Suppressor macrophage (primary cell): ENCODE measurements around the gene ACTR6.
"Not testable (repeated sequence)": the region's sequence is repeated elsewhere in the genome, so short reads cannot be mapped to it uniquely, and the experiment has no call there.

Source experiments
- DNase-seq, 4 experiments: peaks; one replicate each; pipeline ENCODE4 v3.0.0-alpha.2; 2020 to 2022
- total RNA-seq, 17 experiments: gene quantifications; one replicate each; lab custom pipeline; 2026; ENCODE audit warnings: mixed read lengths in 6 of 17, inconsistent platforms in 3 of 17; lab: John Stamatoyannopoulos, UW

Gene ACTR6
- 9.1 to 31.0 (median 17.7) reads per million in 17 experiments for total RNA-seq

DNA sequence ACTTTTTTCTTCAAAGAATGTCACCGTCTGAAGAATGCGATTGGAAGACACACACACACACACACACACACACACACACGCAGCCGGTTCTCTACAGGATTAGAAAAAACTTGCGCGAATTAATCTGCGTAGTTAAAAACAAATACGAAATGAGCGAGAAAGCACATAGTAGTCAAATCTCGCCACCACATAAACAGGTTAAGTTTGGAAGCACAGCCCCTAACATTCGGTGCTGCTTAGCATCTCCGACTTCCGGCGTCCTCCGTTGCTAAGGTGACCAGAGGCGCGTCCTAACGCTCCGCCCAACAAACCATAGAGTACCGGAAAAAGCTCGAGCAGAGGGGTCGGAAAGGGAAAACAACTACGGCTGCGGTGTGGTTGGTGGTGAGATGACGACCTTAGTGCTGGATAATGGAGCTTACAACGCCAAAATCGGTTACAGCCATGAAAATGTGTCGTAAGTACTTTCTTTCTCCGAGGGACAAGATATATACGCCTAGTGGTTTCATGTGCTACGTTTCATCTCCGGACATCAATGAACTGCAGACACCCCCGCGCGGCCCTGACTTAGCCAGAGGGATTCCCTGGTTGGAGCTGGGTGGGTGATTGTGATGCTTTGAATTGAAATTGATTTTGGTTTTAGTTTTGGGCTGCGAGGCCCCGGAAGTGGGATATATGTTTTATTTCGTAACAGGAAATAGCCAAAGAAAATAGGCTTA is at the start of gene ACTR6:
Gene ACTR6, plus strand, starts transcription at position 353 of the 719 bp plus-strand sequence. Its CDS starts 37 bp downstream, at position 390.
- DNase-seq: peak; percentile 94 to 98 (median 96)

DNA sequence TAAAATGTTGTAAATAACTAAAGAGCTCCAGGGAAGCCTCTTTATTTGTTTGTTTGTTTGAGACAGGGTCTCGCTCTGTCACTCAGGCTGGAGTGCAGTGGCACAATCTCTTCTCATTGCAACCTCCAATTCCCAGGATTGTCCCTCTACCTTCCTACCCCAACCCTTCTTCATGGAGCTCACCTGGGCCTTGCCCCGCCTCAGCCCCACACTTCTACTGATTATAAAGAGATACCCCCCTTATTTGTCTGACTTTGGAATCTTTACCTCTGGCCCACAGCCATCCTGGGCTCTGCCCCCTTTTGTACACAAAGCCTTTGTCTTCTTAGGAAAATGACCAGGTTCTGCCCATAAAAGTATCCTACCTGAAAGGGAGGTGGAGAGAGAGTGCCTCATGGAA is 48.8 kb upstream of the ACTR6 start:
- DNase-seq: no peak

DNA sequence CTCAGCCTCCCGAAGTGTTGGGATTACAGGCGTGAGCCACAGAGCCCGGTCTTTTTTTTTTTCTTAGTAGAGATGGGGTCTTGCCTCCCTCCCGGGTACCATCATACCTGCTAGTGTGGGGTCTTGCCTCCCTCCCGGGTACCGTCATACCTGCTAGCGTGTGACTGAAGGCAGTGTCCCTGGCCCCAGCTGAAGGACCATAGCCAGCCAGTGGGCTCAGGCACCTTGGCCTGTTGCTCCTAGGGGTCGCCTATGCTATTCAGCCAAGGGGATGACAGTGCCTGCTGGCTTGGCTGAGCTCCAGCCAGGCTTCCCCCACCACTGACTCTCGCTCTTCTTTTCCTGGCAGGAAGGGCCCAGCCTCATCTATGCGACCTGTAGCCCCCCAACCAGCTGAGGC is 47.5 kb upstream of the ACTR6 start:
- DNase-seq: no peak

DNA sequence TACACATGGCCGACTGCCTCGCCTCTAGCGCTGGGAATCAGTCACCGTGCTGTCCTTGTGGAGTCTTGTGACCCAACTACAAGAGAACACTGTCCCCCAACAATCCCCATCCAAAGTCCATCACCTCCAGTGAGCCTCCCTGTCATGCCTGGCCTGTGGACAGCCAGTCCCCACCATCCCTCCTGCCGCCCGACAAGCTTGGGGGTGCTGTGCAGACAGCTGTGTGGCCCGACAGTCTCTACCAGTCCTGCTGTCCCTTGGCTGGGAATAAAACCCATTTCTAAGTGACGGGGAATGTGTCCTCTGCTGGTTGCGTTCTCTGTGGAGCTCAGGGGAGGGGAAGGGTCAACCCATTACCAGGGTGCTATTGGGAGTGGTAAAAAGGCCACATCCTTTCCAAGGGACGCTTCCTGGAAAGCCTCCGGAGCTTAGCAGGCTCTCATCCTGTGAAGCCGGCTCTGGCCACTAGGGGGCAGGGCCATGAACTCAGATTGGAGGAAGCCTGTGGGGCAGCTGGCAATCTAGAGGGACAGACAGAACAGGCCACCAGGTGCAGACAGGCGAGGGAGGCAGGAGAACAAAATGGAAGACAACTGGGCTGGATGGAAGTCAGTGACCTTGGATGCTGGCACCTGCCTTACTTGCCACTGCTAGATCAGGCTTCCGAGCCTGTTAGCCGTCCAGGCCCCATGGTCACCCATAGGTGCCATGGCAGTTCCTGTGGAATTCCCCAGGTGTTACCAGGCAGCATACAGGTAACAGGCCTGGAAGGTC is 46.0 kb upstream of the ACTR6 start:
- peak; percentile 81 to 92 (median 84) for DNase-seq

DNA sequence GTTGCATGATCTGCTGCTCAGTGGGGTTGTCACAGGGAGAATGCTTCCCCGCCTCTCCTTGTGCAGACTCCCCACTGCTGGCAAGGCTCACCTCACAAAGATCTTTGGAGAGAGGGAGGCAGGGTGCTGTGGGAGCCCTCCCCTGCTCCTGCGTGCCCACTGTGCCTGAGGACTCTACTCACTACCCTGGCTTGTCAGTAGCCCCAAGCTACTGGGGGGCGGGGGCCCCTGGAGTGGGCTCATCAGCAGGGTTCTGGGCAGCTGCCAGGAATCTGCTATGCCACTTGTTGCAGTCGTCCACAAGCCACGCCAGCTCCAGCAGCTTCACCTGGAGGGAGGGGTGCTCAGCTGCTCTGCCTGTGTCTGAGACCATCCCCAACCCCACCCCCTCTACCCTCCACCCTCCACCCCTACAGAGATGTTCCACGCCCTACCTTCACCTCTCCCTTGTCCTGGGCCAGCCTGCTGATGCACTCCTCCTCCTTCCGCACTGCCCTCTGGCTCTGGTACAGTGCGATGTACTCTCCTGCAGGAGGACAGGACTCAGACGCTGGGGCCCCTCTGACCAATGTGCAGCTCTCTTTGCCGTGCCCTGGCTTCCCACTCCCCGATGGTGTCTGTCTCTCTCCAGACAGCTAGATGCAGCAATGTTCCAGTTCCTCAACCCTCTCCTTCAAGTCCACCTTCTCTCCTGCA is 43.7 kb upstream of the ACTR6 start:
- DNase-seq: no peak

DNA sequence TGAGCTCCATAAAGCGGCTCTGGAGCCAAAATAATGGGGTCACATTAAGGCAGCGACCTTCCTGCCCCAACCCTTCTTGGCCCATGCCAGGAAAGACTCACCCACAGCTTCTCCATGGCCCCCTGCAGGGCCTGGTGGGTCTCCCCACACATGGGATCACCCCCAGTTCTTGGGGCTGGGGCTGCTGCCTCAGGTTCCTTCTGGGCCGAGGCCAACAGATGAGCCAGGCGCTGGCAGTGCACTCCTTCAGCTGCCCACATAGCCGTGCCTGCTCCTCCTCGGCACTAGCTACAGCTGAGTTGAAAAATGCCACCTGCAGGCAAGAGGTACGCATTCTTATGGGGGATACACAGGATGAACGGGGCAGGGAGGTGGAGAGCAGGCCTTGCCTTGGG is 43.2 kb upstream of the ACTR6 start:
- DNase-seq: no peak

DNA sequence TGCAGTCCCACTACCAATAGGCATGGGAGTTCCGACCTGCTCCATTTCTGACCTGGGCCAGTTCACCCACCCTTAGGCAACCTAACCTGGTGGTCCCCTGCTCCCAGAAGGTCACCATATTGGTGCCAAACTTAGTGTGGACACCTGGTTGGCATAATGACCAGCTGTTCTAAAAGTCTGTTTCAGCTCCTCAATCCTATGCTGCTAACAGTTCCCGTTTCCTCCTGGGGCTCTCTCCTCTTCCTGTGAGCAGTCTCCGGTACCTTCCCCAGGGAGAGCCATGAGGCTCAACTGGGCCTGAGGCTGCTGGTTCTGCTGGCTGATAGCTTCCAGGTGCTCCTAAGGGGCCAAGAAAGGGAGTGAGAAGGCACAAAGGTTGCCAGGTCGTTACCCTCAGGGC is 42.1 kb upstream of the ACTR6 start:
- DNase-seq: no peak

DNA sequence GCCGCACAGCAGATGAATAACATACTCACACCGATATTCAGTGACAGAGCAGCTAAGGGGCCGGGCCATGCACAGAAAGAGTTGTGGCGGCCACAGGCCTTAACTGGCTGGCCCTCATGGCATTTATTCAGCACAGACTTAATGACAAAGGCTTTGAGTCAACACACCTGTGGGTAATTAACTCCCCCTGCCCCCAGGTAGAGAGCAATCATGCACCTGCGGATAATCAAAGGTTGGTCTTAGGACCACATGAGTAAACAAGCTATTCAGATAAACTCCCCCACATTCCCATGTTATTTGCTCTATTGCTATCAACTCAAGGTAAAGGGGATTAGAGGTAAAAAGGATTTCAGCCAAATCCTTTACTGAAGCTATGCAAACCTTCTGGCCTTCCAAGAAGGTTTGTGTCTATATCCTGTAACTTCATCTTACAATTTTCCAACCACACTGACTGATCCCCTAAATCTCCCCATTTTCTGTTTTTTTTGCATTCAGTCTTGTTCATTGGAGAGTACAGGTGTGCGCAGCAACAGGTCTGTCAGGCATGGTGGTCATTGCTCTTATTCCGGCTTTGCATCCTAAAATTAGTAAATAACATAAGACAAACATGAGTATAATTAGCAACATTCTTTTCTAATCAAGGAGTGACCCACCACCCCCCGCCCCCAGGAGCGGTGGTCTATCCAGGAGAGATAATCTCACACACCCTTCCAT is 41.1 kb upstream of the ACTR6 start:
- no peak for DNase-seq

DNA sequence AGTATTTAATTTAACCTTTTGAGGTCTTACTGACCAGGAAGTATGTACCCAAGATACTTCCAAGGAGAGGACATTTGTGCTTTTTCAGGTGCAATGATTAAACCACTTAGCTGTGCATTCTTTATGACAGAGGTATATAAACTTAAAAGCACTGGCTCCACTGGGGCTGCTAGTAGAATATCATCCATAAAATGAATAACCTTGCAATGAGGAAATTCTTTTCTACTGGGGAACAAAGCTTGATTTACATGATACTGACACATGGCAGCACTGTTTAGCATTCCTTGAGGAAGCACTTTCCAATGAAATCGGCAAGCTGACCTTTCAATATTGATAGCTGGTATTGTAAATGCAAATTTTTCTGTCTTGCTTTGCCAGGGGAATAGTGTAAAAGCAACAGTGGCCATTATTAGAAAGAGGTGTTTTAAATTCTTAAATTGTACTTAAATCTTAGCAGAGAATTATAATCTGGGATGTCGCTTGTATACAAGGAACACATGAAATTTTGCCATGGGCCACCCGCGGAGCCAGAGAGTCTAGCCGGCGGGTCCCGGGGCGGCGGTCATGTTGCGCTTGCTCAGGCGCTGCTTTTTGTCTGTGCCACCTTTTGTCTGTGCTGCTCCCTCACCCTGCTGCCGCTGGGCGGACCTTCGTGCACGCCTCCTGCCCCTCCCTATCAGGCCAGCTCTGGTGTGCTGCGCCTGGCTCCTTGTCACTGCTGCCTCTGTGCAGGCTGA is 37.0 kb upstream of the ACTR6 start:
- DNase-seq: peak; percentile 62 to 85 (median 69)

DNA sequence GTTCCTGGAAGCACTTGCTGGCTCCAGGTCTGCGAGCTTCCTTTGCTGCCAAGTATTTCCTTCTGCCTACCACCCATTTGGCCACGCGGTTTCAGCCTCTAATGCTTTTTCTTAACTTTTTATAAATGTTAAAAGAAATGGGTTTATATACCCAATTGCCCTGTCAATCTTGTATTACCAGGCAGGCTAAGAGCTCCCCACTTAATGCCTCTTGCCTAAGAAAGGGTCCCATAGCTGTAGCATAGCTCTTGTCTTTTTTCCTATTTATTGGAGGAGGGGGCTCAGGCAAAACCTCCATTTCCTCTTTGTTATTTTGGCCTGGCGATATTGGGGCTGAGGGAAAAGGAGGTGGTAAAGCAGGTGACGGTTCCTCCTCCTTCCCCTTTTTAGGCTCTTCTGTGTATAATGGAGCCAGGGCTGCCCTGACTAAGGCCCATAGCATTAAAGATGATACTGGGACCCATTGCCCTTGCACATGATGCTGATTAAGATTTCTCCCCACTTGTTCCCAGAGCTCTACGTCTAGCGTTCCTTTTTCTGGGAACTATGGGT is 36.4 kb upstream of the ACTR6 start:
- no peak for DNase-seq

DNA sequence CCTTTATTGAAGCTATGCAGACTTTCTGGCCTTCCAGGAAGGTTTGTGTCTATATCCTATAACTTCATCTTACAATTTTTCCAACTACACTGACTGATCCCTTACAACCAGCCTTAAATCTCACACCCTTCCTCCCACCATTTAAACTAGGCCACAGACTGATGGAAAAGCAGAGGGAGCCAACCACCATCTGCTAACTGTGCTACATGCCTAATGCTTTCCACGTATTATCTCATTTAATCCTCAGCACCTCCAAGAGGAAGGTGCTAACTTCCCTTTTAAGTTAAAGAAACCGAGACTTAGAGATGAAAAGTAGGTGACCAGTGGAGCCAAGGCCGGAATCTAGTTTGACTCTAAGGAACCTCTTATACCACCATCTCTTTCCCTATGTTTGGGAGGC is 35.3 kb upstream of the ACTR6 start:
- no peak for DNase-seq

DNA sequence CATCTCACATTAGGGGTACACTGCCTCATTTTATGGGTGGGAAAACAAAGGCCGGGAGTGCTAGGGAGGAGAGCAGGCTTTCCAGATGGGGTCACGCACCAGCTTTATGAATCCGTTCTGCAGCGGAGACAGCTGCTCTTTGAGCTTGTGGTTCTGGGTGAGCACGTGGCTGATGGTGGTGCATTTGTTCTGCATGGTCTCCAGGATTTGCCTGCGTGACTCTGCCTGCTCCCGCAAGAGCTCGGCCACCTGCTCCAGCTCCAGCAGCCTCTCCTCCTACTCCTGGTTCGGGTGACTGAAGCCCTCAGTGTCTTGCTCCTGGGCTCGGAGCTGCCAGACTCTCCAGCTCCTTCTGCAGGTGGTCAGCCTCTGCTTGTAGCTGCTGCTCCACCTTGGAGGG is 34.4 kb upstream of the ACTR6 start:
- no peak for DNase-seq

DNA sequence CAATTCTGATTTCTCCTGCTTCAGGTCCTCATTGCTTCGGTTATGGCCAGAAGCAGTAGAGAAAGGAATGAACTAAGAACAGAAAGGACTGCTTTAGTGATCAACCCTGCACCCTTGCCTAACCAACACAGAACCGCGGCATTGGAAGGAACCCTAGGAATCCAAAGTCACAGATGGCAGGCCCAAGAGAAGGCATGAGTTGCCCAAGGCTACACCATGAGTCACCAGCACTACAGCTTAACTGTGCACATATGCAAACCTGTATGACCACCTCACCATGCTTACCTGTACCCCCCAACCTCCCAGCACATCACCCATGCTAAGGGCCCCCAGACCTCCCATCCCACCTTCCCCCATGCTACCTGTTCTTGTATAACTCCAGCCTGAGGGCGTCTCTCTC is 32.1 kb upstream of the ACTR6 start:
- DNase-seq: no peak

DNA sequence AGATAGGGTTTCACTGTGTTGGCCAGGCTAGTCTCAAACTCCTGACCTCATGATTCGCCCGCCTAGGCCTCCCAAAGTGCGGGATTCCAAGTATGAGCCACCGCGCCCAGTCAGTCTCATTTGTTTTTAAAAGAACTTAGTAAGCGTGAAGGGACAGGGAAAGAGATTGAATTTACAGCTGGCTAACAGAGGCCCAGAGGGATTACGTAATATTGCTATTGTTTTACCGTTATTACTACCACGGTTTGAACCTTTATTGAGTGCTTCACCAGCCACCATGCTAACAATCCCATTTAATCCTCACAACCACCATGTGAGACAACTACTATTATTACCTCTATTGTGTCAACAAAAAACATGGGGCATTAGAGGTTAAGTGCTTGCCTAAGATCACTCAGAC is 31.3 kb upstream of the ACTR6 start:
- no peak for DNase-seq

DNA sequence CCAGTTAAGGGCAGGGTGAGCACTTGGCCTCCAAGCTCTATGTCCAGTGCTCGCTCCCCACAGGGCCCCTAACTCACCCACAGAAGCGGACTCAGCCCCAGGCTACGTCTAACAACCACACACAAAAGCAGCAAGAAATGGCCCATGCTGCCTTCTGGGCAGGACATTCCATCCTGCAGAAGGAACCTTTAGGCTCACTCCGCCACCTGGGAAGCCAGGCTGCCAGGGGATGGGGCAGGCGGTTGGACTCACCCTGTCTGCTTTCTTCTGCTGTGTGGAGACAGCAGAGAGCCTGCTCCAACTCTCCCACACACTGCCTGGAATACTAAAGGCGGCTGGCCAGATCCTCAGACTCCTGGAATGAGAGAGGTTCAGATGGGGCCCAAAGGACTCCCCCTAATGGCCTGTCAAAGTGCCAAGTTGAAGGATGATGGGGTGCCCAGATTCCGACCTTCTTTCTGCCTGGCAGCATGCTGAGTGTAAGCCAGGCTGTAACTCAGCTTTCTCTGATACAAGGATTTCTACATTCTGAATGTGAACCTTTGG is 30.2 kb upstream of the ACTR6 start:
- no peak for DNase-seq

DNA sequence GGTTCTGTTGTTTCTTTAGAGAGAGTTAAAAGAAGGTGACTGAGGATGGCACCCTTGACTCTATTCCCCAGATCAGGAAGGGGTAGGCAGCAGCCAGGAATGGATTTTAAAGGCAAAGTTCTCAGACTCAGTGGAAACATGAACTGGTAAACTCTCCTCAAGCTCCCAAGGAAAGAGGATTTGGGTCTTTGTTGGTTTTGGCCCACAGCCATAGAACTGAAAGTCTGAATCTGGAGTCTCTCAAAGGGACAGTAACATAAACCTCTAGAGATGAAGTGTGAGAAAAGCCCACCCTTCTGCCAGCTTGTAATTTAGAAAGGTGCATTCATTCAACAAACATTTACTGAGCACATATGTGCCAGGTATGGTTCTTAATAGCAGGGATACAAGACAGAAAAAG is 29.4 kb upstream of the ACTR6 start:
- no peak for DNase-seq

DNA sequence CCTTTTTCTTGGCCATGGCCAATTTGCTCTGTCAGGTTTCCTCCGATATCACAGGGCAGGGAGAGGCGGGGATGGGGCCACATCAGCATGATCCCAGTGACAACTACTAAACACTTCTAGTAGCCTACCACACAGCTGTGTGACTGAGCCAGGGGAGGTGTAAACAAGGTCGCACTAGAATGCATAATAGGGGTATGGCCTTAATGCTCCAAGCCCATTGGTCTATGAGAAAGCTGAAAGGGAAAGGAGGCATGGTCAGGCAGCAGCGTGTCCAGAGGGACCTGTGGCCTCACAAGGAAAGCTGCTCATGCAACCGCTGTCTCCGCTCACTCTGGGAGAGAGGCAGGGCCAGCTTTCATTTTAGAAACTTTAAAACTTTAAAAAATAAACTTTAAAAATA is 27.5 kb upstream of the ACTR6 start:
- no peak for DNase-seq

DNA sequence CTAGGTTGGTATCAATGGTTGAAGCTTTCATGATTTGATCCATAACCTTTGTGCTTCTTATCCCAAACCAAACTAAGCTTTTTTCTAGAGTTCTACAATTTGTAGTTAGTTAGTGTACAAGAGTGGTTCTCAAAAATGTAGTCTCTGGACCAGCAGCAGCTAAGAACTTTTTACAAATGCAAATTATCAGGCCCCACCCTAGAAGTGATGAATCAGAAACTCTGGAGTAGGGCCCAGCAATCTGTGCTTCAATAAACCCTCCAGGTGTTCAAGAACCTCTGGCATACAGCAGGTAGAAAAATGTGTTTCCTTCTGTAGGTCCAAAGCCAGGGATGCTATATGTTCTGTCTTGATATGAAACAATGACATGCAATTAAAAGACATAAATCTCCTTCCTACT is 26.1 kb upstream of the ACTR6 start:
- no peak for DNase-seq

DNA sequence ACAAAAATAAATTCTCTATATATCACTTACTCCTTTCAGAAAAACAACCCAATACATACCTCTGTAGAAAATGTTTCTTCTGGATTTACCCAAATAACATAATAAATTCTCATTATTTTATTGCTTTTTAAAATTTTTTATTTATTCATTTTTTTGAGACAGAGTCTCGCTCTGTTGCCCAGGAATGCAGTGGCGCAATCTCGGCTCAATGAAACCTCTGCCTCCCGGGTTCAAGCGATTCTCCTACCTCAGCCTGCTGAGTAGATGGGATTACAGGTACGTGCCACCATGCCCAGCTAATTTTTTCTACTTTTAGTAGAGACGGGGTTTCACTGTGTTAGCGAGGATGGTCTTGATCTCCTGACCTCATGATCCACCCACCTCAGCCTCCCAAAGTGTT is 24.1 kb upstream of the ACTR6 start:
- DNase-seq: not testable (repeated sequence)

DNA sequence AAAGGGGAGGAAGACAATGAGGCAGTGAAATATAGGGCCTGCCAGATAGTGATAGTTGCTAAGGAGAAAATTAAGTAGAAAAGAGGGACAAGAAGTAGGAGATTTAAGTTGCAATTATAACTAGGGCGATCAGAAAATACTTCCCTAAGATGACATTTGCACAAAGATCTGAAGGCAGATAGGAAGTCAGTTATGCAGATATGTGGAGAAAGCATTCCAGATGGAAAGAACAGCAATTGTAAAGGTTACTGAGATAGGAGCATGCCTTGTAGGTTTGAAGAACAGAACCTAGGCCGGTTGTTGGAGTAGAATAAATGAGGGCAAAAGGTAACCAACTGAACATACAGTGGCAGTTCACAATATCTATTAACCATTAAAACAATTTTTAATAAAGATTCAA is 21.4 kb upstream of the ACTR6 start:
- no peak for DNase-seq

DNA sequence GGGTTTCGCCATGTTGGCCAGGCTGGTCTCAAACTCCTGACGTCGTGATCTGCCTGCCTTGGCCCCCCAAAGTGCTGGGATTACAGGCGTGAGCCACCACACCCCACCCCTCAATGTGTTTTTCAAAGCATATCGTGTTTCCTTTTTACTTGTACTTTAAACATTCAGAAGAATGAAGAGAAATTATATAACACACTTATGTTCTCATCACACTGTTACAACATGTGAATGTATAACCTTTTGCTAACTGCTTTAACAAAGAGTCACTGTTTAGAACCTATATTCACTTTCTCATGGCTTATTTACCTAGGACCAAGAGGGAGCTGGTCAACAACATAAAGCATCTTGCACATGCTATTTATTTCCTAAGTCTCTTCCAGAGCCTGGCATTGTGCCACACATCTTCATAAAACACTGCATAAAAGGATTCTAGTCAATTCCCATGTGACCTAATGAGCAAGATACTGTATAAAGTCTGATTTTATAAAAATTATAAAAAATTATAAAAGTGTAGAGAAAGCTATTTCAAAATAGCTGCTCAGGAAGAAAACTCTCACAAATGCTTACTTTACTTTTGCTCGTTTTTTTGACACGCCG is 16.0 kb upstream of the ACTR6 start:
- DNase-seq: no peak
